Motor neuron (in vitro differentiated cells): ENCODE results near the gene TRHDE. TPM values are rescaled to one million over a fixed set of nuclear protein-coding genes. Genes with fewer than 3 reads are reported as not detected.
A peak's percentile ranks its signal among the peaks of the same experiment; 100 is the strongest.

Experiments used
- ATAC-seq, 8 experiments: fragments of 200-7000 bp; cut with Tn5 transposase; replicated peaks in 6 of 8; 2 replicates each; pipeline ENCODE4 v1.8.0; 2021; ENCODE audit warnings: mild to moderate bottlenecking in 8 of 8, moderate library complexity in 8 of 8
- H3K27ac ChIP-seq, 2 donors: fragments of 250-450 bp; sonication (Bioruptor Pico); 2 replicates each; pipeline ENCODE4 v1.9.0; 2021; ENCODE audit warnings: antibody characterized with exemption in 2 of 2, mild to moderate bottlenecking in 2 of 2, moderate library complexity in 1 of 2
- H3K4me1 ChIP-seq, 2 donors: fragments of 250-450 bp; sonication (Bioruptor Pico); replicated peaks in 1 of 2; 2 replicates each; pipeline ENCODE4 v1.6.1; 2021; ENCODE audit warnings: antibody characterized with exemption in 2 of 2, mild to moderate bottlenecking in 2 of 2, moderate library complexity in 1 of 2
- H3K4me3 ChIP-seq, 5 donors: fragments of 250-450 bp; sonication (Bioruptor Pico); 2 replicates each; pipeline ENCODE4 v1.9.0; 2021; ENCODE audit warnings: antibody characterized with exemption in 5 of 5, mild to moderate bottlenecking in 5 of 5, moderate library complexity in 4 of 5
- WGBS, 10 experiments: fragments of 450-650 bp; shearing (Covaris generic); methylation state at CpG; one replicate each; pipeline ENCODE4 v1.0.0; 2022; 5-methylcytosine and 5-hydroxymethylcytosine counted together
- in situ Hi-C, 9 experiments: fragments of 400-800 bp; cut with MboI; loops; one replicate each; pipeline ENCODE4 v1.15.0; 2021; ENCODE audit warnings: low sequenced_read_pairs in 9 of 9, low pct_unique_long_range_greater_than_20kb in 2 of 9; ENCODE audit not compliant: unreplicated experiment in 9 of 9
- total RNA-seq, 8 experiments: library from RNA; unstranded; fragments of 300-600 nt; gene quantifications; 2 replicates each; pipeline versions ENCODE4 v1.2.3 to v1.2.4, GENCODE V29; 2022

TRHDE gene
- total RNA-seq, 8 experiments from 2014 or later: 0.04 to 7.1 (median 1.9) TPM

GRCh38 chr12:72346363-72346944 lies 74.3 kb downstream of the TRHDE start:
- in situ Hi-C loops: no loop called here
- H3K4me1 ChIP-seq: peaks cover 0 to 9% of the 10 kb centered on the region in 2 donors

GRCh38 chr12:72349491-72349890 lies 77.3 kb downstream of the TRHDE start:
- 0 to 100% (median 84%) methylated on average over 1 to 3 of the region's 3 CpGs; no CpG with 5 or more reads in 1 of the 10 experiments for WGBS, 10 experiments
- ATAC-seq: no peak

More at GRCh38 chr12:72346363-72346944, 74.3 kb downstream of the TRHDE start:
- Histone ChIP-seq H3K27ac (no peak overlapping the region), H3K4me3 (no peak overlapping the region)
- ATAC-seq: peak; percentile 90 to 99 (median 96)
- WGBS, 10 experiments: 0 to 64% (median 21%) methylated on average over 2 to 4 of the region's 5 CpGs

GRCh38 chr12:72359416-72359815 lies 87.2 kb downstream of the TRHDE start:
- Histone ChIP-seq H3K27ac (no peak overlapping the region), H3K4me3 (no peak overlapping the region), H3K4me1 (no peaks in the 10 kb centered on the region)
- in situ Hi-C loops: no loop called here
- 30 to 100% (median 95%) methylated on average over 1 to 3 of the region's 3 CpGs for WGBS, 10 experiments
- no peak for ATAC-seq

More at GRCh38 chr12:72349491-72349890, 77.3 kb downstream of the TRHDE start:
- no peak overlapping the region for H3K27ac ChIP-seq
- in situ Hi-C loops: no loop called here
- H3K4me1 ChIP-seq: peaks cover 0 to 9% of the 10 kb centered on the region in 2 donors
- no peak overlapping the region for H3K4me3 ChIP-seq

GRCh38 chr12:72365151-72365550 lies 93.0 kb downstream of the TRHDE start:
- no peak for ATAC-seq
- Histone ChIP-seq H3K4me1 (no peaks in the 10 kb centered on the region), H3K27ac (no peak overlapping the region), H3K4me3 (no peak overlapping the region)
- in situ Hi-C loops: no loop called here

GRCh38 chr12:72366255-72366654 lies 94.1 kb downstream of the TRHDE start:
- H3K4me1 ChIP-seq: no peaks in the 10 kb centered on the region
- no peak for ATAC-seq
- in situ Hi-C loops: no loop called here
- WGBS, 10 experiments: 0 to 100% (median 83%) methylated on average over 1 to 3 of the region's 3 CpGs; no CpG with 5 or more reads in 1 of the 10 experiments
- H3K27ac ChIP-seq: no peak overlapping the region
- no peak overlapping the region for H3K4me3 ChIP-seq

GRCh38 chr12:72368298-72368697 lies 96.1 kb downstream of the TRHDE start:
- in situ Hi-C loops: no loop called here
- Histone ChIP-seq H3K4me1 (no peaks in the 10 kb centered on the region), H3K27ac (no peak overlapping the region), H3K4me3 (no peak overlapping the region)
- ATAC-seq: no peak
- WGBS, 10 experiments: 14 to 100% (median 82%) methylated on average over 1 of the region's 1 CpG; no CpG with 5 or more reads in 1 of the 10 experiments

GRCh38 chr12:72368719-72369422 lies 96.7 kb downstream of the TRHDE start:
- H3K4me1 ChIP-seq: no peaks in the 10 kb centered on the region
- peak in 2 of 8 experiments; percentile 20 to 62 for ATAC-seq
- H3K27ac ChIP-seq: no peak overlapping the region
- in situ Hi-C loops: no loop called here
- H3K4me3 ChIP-seq: no peak overlapping the region
- WGBS, 10 experiments: 0 to 100% (median 82%) methylated on average over 1 to 3 of the region's 3 CpGs

- Histone ChIP-seq H3K4me3 (no peak overlapping the region), H3K27ac (no peak overlapping the region), H3K4me1 (no peaks in the 10 kb centered on the region)
- no peak for ATAC-seq
- in situ Hi-C loops: no loop called here
- WGBS, 10 experiments: 5 to 100% (median 88%) methylated on average over 2 to 4 of the region's 4 CpGs
These were observed 97.3 kb downstream of the TRHDE start for GRCh38 chr12:72369423-72369959.

- in situ Hi-C loops: no loop called here
- Histone ChIP-seq H3K27ac (no peak overlapping the region), H3K4me1 (no peaks in the 10 kb centered on the region), H3K4me3 (no peak overlapping the region)
- ATAC-seq: no peak
- 0 to 100% (median 58%) methylated on average over 1 of the region's 2 CpGs; no CpG with 5 or more reads in 6 of the 10 experiments for WGBS, 10 experiments
These were observed 108.3 kb downstream of the TRHDE start for GRCh38 chr12:72380441-72380840.

GRCh38 chr12:72388322-72388721 lies 116.2 kb downstream of the TRHDE start:
- Histone ChIP-seq H3K4me1 (no peaks in the 10 kb centered on the region), H3K27ac (no peak overlapping the region), H3K4me3 (no peak overlapping the region)
- in situ Hi-C loops: no loop called here
- ATAC-seq: no peak

- H3K4me1 ChIP-seq: no peaks in the 10 kb centered on the region
- H3K4me3 ChIP-seq: no peak overlapping the region
- ATAC-seq: no peak
- H3K27ac ChIP-seq: no peak overlapping the region
- in situ Hi-C loops: no loop called here
- 8 to 100% (median 94%) methylated on average over 1 of the region's 1 CpG for WGBS, 10 experiments
These were observed 118.0 kb downstream of the TRHDE start for GRCh38 chr12:72390146-72390545.

- in situ Hi-C loops: no loop called here
- Histone ChIP-seq H3K4me3 (no peak overlapping the region), H3K27ac (no peak overlapping the region), H3K4me1 (no peaks in the 10 kb centered on the region)
- WGBS, 10 experiments: 0 to 100% (median 70%) methylated on average over 1 to 2 of the region's 2 CpGs; no CpG with 5 or more reads in 1 of the 10 experiments
- no peak for ATAC-seq
These were observed 133.9 kb downstream of the TRHDE start for GRCh38 chr12:72406111-72406510.

- H3K27ac ChIP-seq: no peak overlapping the region
- H3K4me1 ChIP-seq: no peaks in the 10 kb centered on the region
- in situ Hi-C loops: no loop called here
- no peak overlapping the region for H3K4me3 ChIP-seq
- 7 to 100% (median 83%) methylated on average over 2 to 4 of the region's 7 CpGs; no CpG with 5 or more reads in 1 of the 10 experiments for WGBS, 10 experiments
- no peak for ATAC-seq
These were observed 160.0 kb downstream of the TRHDE start for GRCh38 chr12:72432037-72432604.
